Measurements from ENCODE around the gene STUB1.

The STUB1 gene

DNA sequence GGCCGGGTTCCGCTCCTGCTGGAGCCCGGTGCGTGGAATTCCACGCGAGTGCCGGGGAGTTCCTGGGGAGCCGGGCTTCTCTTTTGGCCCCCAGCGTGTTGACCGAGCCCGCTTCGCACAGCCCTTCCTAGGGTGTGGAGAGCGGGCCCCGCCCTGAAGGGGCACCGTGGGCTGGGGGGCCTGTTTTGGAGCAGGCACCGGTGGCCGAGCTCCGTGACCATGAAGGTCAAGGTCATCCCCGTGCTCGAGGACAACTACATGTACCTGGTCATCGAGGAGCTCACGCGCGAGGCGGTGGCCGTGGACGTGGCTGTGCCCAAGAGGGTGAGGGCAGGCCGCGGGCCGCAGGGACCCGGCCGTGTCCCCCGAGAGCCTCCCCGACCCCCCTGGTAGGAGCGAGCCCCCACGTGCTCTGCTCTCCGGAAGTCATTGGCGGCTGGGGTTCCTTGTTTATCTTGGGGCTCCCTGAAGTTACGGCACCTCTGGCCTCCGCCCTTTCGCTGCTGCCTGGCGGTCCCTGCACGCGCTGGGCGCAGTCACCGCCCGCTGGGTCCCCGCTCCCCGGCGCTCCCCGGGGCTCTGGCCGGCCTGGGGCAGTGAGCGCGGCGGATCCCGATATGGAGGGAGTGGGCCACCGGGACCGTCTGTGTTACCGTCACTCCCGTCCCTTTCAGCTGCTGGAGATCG is 47.2 kb downstream of the STUB1 start:
- H3K9me3 ChIP-seq (ENCODE audit: severe bottlenecking): no peaks in the 10 kb centered on the region
- H3K27ac ChIP-seq: no peak overlapping the region; the same call in 1 of the 2 replicates
- H3K27me3 ChIP-seq (ENCODE audit: insufficient read depth, low read depth, severe bottlenecking): no peaks in the 10 kb centered on the region
- TF ChIP-seq, protein P1, sequence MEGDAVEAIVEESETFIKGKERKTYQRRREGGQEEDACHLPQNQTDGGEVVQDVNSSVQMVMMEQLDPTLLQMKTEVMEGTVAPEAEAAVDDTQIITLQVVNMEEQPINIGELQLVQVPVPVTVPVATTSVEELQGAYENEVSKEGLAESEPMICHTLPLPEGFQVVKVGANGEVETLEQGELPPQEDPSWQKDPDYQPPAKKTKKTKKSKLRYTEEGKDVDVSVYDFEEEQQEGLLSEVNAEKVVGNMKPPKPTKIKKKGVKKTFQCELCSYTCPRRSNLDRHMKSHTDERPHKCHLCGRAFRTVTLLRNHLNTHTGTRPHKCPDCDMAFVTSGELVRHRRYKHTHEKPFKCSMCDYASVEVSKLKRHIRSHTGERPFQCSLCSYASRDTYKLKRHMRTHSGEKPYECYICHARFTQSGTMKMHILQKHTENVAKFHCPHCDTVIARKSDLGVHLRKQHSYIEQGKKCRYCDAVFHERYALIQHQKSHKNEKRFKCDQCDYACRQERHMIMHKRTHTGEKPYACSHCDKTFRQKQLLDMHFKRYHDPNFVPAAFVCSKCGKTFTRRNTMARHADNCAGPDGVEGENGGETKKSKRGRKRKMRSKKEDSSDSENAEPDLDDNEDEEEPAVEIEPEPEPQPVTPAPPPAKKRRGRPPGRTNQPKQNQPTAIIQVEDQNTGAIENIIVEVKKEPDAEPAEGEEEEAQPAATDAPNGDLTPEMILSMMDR (IDR thresholded peaks at IDR 0.05; ENCODE audit: low read depth, low read length): no peak
- no peak for DNase-seq
- H3K36me3 ChIP-seq: peaks cover 7% of the 10 kb centered on the region
- H3K4me3 ChIP-seq (ENCODE audit: low read depth, low read length): peak overlapping the region; percentile 71

DNA sequence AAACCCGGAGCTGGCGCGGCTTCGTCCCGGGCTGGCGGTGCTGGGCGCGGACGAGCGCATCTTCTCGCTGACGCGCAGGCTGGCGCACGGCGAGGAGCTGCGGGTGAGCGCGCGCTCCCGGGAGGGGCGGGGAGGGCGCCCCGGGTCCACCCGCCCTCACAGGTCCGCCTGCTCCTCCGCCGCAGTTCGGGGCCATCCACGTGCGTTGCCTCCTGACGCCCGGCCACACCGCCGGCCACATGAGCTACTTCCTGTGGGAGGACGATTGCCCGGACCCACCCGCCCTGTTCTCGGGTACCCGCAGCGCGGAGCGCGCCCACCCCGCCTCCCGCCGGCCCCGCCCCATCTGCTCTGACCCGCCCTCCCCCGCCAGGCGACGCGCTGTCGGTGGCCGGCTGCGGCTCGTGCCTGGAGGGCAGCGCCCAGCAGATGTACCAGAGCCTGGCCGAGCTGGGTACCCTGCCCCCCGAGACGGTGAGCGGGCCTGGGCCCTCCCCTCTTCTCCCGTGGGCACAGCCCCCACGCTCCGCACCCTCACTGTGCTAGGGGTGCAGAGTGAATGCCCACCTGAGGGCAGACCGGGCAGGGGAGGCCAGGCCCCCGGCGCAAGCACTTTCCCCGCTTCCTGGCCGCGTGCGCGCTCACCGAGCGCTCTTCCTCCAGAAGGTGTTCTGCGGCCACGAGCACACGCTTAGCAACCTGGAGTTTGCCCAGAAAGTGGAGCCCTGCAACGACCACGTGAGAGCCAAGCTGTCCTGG is 48.1 kb downstream of the STUB1 start:
- H3K9me3 ChIP-seq (ENCODE audit: severe bottlenecking): no peaks in the 10 kb centered on the region
- H3K4me3 ChIP-seq (ENCODE audit: low read depth, low read length): peak overlapping the region; percentile 71
- DNase-seq: peak; percentile 84
- TF ChIP-seq, protein P1 (IDR thresholded peaks at IDR 0.05; ENCODE audit: low read depth, low read length): no peak
- peaks cover 14% of the 10 kb centered on the region for H3K36me3 ChIP-seq
- peak overlapping the region; percentile 68 for H3K27ac ChIP-seq
- H3K27me3 ChIP-seq (ENCODE audit: insufficient read depth, low read depth, severe bottlenecking): no peaks in the 10 kb centered on the region

DNA sequence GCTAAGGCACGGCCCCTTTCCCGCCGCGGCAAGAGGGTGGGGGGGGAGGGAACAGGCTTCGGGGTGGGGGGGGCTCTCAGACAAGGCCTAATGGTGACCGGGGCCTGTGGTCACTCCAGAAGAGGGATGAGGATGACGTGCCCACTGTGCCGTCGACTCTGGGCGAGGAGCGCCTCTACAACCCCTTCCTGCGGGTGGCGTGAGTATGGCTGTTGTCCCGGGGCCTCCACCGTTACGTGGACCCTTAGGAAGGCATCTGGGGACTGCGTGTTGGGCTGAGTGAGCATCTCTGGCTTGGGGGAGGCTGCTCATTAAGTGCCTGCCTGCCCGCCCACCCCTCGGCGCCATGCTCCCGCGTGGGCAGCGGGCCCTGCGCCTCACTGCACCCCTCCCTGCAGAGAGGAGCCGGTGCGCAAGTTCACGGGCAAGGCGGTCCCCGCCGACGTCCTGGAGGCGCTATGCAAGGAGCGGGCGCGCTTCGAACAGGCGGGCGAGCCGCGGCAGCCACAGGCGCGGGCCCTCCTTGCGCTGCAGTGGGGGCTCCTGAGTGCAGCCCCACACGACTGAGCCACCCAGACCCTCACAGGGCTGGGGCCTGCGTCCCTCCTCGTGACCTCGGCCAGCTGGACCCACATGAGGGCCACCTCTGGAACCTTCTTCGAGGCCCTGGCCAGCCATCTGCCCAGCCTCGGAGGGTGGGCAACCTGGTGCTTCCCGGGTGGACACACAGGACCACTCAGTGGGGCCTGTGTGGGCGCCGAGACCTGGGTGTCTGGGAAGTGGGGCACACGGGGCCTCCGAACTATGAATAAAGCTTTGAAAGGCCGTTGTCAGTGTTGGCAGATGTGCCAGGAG is 48.9 kb downstream of the STUB1 start:
- Histone ChIP-seq H3K36me3 (peaks cover 21% of the 10 kb centered on the region), H3K9me3 (ENCODE audit: severe bottlenecking) (no peaks in the 10 kb centered on the region), H3K4me3 (ENCODE audit: low read depth, low read length) (peak overlapping the region; percentile 71), H3K27ac (no peak overlapping the region), H3K27me3 (ENCODE audit: insufficient read depth, low read depth, severe bottlenecking) (no peaks in the 10 kb centered on the region)
- TF ChIP-seq, protein P1 (IDR thresholded peaks at IDR 0.05; ENCODE audit: low read depth, low read length): no peak
- DNase-seq: no peak

DNA sequence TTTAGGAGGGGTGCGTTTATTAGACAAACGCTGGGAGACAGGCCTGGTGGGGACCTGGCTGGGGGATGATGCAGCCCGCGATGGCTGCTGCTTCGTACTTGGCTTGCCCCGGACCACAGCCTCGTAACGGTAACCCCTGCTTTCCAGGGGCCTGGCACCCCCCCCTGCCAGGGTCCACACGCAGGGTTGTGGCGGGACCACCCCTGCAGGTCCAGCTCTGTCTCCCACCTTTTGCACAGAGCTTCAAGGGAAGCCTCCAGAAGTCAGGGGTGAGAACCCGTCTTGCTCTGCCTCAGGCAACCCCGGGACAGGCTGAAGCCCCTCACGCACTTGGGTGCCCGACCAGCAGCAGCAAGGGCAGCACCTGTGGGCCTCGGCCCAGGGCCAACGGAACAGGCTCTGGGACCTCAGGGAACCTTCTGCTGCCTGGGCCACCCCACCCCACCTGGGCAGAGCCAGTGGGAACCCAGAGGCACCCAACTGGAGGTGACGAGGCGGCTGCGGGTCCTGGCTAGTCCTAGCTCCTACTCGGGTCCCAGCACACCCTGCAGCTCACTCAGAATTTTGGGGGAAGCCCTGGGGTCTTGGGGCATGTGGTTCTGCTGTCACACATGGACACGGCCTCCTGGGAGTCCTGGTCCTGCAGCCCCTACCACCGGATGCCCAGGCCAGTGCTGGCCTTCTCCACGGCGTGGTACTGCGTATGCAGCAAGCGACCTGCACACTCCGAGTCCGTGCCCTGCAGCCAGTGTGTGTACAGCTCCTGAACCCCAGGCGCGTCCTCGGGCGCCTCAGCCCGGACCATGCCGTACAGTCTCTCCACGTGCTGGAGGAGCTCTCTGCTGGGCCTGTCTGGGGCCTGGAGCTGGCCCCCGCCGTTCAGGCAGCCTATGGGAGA is 49.8 kb downstream of the STUB1 start:
- H3K9me3 ChIP-seq (ENCODE audit: severe bottlenecking): no peaks in the 10 kb centered on the region
- peaks cover 26% of the 10 kb centered on the region for H3K36me3 ChIP-seq
- TF ChIP-seq, protein P1 (IDR thresholded peaks at IDR 0.05; ENCODE audit: low read depth, low read length): no peak
- no peak for DNase-seq
- no peak overlapping the region for H3K27ac ChIP-seq
- H3K27me3 ChIP-seq (ENCODE audit: insufficient read depth, low read depth, severe bottlenecking): no peaks in the 10 kb centered on the region
- no peak overlapping the region for H3K4me3 ChIP-seq (ENCODE audit: low read depth, low read length)

Data from WERI-Rb-1 (cell line).